ENCODE results near the gene CFAP100.
A peak's percentile ranks its signal among the peaks of the same experiment; 100 is the strongest.

CFAP100 gene

DNA sequence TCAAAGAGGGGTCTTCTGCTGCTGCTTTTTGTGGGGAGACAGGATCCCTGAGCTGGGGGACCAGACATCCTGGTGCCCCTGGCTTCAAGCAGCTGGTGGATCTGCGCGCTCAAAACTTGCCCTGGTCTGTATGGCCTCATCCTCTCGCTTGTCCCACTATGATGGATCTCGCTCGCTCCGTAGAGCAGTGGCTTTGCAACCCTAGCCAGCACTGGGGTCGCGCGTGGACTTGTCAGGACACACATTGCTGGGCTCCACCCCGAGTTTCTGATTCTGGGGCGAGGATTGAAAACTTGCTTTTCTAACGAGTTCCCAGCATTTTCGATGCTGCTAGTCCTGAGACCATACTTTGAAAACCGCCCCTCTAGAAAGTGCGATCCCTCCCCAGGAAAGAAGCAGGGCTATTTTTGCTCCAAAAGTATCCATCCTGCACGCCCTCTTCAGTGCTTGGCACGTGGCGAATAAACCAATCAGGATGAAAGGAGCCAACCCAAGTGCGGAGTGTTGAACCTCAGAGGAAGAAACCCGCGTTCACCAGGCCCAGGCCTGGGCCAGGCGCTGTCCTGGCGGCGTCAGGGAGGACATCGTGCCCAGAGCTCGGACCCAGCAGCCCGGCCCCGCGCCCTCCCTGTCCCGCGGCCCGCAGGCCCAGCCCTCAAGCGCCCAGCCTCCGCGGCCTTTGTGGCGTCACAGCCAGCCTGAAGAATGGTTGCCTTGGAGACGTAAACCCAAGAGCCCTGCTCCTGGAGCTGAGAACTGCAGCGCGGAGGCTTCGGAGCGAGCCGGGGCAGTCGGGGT, at the start of gene CFAP100:
Gene CFAP100, plus strand, starts transcription at position 731 of the 798 bp plus-strand sequence. CDS start 1,092 bp downstream, outside the sequence.
- no peak for DNase-seq

DNA sequence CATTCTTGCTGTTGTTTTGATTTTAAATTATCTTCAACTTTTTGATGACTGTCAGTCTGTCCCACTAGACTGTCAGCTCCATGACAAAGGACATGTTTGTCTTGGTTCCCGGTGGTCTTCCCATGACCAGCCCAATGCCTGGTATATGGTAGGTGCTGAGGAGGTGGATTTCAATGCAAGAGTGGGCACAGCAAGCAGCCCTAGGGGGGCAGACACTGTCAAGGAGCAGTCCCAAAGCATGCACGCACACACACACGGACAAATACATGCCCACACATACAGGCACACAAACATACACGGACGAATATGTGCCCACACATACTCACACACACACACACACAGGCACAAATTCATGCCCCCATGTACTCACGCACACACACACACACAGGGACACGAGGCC, 49.5 kb upstream of the CFAP100 start:
- DNase-seq: peak; percentile 2 to 8

DNA sequence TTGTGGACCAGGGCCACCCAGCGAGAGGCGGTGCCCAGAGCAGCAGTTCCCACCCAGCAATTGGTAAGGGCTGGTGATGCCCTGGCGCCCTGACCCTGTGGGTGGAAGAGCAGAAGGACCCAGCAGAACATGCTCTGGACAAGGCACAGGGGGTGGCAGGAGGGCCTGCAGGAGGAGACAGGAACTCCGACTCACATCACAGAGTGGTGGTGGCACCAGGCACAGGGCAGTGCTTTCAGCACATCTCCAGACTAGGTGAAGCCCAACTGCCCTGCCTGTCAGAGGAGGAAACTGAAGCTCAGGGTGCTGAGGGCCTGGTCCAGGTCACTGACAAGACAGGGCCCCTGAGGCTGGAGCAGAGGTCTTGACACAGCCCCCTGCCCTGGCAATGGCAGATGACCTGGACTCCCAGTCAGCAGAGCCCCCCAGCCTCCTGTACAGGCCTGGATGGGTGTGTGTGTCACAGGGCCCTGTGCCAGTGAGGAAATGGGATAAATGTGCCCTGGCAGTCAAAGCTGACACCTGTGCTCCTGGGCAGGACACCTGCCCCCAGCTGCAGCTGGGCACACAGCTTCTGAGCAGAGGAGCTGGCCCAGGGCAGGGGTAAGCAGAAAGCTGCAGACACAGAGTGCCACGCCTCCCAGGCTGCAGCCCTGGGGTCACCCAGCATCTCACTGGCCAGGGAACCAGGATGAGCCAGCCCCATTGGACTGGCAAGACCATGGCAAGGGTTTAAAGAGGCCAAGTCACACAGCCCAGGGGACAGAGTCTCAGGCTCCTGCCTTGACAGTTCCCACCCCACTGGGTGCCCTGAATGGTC, 48.9 kb upstream of the CFAP100 start:
- peak; percentile 4 to 12 for DNase-seq

DNA sequence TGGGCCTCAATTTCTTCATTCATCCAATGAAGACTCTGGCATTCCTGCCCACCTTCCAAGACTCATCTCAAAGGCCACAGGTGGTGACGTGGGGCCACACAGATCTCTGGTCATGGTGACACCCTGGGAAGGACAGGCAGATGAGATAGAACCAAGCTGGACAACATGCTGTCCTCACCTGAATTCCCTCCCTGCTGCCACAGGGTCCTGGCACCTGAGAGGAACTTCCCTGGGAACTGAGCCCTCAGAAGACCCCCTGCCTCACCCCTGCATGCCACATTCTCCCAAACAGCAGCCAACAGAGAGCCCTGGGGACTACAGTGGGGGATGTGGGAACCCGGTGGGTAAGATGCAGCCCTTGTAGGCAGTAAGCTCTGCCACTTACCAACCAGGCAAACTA, 48.2 kb upstream of the CFAP100 start:
- peak in 1 of 2 experiments; percentile 4 for DNase-seq

DNA sequence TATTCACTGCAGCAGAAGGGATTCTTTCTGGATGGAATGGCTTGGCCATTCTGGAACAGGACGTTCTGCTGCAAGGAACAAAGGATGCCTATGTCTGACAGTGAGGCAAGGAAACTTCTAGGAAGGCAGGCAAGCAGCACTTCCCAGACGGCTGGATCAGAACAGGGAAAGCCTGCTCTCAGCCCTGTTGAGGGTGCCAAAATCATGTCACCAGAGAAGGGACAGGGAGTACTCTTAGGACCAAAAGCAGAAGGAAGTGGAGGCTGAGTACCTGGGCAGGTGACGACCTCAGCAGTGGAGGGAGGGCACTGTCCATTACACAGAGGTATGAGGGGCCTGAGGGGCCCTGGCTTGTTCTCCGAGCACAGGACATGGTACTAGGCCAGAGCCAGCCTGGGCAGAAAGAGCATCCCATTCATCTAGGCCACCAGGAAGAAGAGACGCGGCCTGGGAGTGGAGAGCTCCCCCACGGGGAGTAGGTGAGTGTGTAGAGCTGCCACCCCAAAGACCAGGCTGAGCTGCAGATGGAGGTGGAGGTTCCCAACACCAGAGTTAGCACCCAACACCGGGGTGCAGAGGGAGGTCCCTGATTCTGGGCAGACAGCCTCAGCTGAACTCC, 47.1 kb upstream of the CFAP100 start:
- peak; percentile 5 to 7 for DNase-seq

DNA sequence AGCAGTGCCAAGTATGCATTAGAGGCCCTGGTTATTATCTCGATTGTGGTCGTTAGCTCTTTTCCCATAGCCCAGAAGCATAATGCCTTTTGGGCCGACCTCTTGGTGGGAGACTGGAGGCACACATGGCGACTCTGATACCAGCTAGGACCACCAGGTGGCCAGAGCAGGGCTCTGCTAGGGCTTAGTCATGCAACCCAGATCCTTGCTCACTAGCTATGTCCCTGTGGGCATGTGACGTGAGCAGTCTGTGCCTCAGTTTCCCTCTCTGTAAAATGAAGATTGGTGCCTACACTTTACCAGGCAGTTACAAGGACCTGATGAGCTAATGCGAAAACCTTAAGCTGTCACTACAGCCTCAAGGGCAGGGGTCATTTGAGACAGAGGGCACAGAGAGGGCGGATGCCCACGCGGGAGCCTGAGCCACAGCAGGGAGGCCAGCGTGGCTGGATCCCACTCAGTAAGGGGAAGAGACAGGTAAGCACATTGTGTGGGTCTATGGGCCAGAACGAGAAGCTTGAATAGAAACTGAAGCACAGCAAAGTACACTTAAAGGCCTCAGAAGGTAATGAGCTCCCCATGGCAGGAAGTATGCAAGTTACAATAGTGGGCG, 46.3 kb upstream of the CFAP100 start:
- DNase-seq: peak; percentile 8 to 15

DNA sequence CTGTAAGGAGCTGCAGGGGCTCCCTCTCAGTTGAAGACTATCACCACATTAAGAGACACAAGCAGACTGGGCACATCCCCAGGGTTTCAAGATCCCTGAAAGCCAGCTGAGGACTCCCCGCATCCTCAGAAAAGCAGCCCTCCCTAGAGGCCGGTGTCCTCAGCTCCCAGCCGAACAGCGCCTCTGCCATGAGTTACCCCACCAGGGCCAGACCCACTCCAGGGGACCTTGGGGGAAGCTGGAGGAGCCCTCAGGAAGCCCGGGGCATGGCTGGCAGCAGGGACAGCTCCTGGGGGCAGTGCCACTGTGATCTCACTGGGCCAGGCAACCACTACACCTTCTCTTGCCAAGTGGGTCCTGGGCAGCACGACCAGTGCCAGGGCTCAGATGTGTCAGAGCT, 45.6 kb upstream of the CFAP100 start:
- peak in 1 of 2 experiments; percentile 11 for DNase-seq

DNA sequence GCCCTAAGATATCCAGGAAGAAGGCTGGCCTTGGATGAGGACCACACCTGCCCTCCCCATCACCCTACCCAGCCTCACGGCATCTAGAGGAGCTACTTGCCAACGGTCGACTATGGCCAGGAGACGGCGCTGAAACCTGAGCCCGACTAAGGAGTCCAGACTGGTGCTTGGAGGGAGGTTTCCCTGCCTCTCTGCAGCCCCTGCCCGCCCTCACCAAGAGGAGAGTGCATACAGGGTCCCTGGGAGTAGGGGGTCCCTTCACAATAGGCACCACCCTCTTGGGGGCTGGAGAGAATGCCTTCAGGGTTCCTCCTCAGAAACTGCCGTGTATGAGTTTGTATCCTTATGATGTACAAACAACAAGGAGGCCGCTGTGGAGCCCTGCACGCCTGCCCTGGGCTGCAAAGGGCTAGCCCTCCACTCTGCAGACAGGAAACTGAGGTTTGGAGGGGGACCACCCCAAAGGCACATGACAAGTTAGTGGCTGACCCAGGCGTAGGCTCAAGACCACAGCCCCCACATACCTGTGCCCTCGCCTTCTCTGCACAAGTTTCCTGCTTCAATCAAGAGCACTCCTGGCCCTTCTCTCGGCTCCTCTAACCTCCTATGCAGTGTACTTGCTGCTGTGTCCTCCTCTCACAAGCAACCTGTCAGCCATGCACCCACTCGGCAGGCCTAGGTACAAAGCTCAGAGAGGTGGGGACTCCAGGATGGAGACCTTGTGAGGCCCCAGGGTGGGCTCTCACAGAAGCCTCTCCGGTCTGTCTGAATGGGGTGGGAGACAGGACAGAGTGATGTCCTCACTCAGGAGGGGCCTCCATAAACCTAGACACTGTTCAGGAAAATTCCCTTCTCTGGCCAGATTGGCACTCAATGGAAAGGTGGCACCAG, 44.9 kb upstream of the CFAP100 start:
- peak in 1 of 2 experiments; percentile 10 for DNase-seq

DNA sequence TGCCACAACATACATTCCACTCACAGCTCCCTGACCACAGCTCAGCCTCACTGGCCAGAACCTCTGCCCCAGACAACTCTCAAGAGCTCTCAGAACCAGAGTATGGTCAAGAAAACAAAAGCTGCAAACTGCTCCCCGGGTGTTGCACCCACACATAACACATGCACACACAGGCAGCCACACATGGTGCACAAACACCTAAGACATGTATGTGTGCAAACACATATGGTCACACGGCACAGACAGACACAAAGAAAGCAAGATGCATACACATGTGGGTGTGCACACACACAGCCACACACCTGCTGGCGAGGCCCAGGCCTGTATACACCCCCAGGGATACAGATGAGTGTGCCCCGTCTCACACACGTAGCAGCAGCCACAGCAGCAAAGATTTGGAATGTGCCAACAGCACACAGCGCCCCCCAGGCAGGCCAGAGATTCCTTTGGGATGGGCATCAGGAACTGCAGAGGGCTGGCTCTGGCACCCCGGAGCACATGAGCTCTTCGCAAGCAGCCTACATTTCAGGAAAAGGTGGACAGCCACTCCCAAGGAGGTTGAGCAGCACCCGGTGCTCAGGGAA, 44.1 kb upstream of the CFAP100 start:
- no peak for DNase-seq

DNA sequence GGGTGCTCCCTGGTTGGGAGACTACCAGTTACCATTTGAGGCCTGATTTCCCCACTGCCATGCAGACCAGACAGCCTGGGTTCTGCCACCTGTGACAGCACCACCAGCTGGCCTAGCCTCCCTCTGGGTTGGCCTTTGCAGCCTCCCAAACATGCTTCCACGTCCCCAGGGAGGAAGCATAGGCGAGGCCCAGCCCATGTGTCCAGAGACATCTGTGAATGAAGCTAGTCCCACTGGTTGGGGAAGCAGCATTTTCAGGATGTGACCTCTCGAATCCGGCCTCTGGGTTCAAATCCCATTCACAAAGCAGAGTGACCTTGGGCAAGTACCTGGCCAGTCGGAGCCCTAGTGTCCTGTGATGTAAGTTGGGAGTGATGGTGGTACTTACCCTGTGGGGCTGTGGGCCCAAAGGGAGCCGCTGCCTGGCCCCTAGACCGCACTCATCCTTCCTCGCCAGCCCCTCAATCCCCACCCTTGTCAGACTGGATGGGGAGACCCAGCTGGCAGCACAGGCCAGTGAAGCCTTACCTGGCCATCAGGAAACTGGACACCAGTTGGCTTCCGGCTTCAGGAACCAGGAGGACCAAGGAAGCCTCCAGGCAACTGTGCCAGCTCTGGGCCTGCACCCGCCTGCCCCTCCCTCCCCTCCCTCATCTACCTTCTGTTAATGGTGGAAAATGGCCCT, 43.5 kb upstream of the CFAP100 start:
- DNase-seq: no peak

DNA sequence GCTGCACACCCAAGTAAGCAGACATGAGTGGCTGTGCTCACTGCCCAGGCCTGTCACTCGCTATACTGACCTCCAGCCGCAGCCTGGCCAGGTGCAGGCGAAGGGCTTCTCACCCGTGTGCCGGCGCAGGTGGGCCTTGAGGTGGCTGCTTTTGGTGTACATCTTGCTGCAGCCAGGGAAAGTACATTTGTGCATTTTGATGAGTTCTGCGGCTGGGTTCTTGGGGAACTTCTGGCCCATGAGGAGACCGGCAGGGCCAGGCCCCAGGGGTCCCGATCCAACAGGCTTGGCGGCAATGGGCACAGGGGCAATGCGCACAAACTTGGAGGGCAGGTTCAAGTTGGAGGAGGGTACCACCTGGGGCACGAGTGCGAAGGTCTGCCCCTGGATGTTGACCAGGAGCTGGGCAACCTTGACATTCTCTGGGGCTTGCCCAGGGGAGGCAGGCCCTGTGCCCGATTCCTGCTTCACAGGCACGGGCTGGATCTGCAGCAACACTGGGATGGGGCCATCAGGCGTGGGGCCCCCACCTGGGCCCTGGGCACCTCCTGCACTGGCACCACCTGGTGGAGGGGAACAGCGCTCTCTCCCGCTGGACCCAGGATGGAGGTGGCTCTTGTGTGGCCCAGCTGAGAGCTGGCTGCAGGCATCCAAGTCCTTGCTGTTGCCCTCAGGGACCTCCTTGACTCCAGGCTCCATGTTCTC, 42.8 kb upstream of the CFAP100 start:
- no peak for DNase-seq

DNA sequence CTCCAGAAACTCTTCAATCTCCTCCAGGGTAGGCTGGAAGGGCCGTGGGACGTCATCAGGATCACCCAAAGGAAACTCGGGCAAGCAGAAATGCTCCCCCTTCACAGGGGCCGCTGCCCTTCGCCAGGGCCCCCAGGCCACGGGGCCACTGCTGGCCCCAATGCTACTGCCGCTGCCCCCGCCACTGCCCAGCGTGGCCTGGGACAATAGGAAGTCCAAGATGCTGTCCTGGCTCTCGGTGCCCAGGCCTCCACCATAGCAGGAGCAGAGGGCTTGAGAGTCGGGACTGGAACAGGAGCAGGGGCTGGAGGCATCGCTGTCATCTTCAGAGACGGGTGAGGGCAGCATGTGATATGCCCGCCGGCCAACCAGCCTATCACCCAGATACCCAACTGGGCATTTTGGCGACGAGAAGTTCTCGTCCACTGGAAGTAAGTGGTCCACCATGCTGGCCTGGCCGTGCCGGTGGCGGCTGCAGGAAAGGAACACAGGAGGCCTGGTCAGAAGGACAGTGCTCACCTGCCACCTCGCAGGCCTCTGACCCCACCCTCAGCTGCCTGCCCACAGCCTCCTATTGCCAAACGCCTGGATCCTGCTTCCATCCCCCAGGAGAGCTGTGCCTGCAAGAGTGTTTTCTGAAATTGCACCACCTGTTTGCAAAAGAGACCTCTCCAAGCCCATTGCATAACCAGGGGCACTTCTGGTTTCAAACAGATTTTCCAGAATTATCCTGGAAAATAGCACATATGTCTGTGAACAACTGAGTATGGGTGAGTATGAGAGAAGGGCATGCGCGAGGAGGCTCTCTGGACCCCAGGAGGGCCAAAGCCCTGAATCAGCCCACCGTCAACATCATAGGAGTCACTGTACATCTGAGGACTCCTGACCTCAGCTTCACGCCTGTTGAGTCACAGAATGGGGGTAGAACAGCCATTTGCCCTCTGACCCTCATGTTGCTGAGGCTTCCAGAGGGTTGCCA, 41.9 kb upstream of the CFAP100 start:
- no peak for DNase-seq

DNA sequence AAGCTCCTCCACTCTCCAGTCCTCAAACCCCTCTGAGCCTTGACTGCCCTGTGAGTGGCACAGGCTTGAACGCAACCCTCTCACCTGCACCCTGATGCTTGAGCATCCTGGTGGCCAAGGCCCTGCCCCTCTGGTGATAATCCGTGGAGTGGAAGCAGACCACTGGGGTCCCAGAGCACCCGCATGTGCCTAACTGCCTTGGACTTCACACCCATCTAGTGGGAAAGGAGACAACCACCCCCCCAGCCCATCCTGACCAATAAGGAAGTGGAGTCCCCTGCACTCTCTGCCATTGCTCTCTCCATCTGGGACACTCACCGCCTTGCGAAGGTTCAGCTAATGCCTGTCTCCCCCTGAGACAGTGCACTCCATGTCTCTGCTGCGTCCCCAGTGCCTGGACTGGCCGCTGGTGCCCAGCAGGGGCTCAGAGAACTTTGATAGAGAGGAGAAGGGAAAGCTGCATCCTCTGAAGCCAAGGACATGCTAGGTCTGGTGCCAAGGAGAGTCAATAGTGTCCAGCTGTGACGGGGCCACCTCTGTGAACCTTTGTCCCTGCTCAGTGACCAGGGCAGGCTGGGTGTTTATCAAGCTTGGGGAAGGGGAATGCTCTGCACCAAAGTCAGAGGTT, 40.9 kb upstream of the CFAP100 start:
- DNase-seq: no peak

DNA sequence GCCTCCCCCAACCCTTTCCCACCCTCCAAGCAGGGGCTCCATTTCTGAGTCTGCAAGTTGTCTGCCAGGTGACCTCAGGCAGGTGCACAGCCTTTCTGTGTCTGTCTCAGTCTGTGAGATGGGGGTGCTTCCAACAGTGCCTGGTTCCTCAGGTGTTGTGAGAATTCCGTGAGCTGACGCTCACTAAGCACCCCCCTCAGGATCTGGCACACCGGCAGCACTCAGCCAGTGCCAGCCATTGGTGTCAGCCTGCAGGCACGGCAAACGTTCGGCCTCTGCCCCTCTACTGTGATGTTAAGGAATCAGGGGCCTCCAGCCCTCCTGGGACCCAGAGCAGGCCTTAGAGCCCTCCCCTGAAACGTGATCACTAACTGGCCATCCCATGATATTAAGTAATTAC, 39.9 kb upstream of the CFAP100 start:
- DNase-seq: no peak

DNA sequence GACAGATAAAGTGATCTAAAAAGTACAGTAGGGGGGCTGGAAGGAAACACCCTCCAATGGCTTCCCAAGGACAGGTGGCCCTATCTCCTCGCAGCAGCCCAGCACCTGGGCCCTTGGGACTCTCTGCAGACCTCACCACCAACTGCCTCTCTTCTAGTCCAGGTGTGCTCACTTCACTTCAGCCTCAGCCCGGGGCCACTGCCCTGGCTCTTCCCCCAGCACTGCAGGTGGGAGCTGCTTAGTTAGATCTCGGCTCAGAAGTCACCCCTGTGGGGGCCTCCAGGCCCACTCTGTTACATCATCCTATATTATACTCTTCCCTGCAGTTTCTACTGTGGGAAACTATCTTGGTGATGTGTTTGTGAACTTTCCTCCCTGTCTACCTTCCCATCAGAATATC, 39.5 kb upstream of the CFAP100 start:
- no peak for DNase-seq

DNA sequence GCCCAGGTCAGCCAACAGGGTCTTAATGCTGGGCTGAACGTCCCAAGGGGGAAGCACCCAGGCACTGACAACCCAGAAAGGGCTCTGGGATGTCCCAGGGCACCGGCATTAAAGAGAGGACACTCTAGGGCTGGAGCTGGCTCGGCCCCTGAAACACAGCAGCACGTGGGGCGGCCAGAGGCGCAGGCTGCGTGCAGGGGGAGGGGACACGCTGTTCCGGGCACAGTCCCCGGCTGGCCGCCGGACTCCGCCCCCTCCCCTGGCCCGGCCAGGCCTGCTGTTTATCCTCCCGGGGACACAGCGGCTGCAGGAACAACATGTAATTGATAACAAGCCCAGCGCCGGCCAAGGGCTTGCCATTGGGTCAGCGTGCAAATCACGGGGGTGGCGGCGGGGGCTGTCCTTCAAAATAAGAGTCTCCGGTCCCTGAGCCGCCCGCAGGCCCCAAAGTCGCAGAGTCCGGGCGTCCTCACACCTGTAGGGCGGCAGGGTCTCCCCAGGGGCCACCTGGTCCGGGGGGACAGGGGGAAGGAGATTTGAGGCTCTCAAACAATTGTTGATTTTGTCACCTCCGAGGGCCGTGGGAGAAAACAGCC, 38.8 kb upstream of the CFAP100 start:
- DNase-seq: peak; percentile 25 to 26

DNA sequence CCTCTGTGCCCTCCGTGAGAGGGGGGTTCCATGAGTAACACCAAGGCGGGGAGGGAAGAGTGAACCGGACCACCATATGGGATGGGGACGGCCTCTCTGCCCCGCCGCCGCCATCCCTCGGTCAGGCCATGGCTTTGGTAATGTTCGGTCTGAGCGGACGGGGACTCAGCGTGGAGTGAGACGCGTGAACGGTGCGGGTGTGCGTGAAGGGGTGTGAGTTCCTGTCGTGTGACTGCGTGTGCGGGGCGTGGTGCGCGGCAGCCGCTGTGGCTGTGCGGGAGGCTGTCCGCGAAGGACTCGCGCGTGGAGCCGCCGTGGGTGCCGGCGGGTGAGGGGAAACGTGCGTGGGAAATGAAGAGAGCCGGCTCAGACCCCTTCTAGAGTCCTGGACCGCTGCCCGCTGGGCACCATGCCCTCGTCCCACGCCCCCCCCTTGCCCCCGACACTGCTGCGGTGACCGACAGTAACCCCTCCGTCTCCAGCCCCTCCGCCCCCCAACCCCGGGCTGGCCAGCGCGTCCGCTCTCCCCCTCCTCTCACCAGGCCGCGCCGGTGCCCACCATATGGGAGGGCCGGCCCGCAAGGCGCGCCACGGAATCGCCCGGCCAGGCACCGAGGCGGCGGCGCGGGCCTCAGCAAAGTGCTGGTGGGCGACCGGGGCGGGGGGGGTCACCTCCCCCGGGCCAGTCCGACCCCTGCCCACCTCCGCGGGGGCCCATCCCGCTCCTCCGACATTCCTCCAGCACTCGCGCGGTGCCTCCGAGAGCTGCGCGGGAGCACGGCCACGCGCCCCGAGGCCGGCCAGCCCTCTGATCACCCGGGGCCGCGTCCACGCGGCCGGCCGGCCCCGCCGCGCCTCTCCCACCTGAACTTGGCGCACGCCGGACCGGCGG, 38.1 kb upstream of the CFAP100 start:
- no peak for DNase-seq
